Measurements from ENCODE around the gene EPHX1. TPM values are rescaled to one million over a fixed set of nuclear protein-coding genes. Genes with fewer than 3 reads are reported as not detected.

The EPHX1 gene
- total RNA-seq, 2 donors from 2014 or later = 151 to 232 TPM

- intact Hi-C loops (cut with DNase I) = no loop called here
- 93% methylated on average over 7 of the region's 7 CpGs for WGBS
- H3K9me3 ChIP-seq = no peaks in the 10 kb centered on the region
- no peak for DNase-seq (ENCODE audit: low spot score)
- H3K4me3 ChIP-seq = no peak overlapping the region
- no peak overlapping the region for H3K27ac ChIP-seq
- H3K4me1 ChIP-seq (replicated peaks) = no peaks in the 10 kb centered on the region
- no peaks in the 10 kb centered on the region for H3K27me3 ChIP-seq (replicated peaks; ENCODE audit: insufficient read depth)
- TF ChIP-seq POLR2A (IDR thresholded peaks at IDR 0.05) (no peak), CTCF (IDR thresholded peaks at IDR 0.05) (no peak), POLR2AphosphoS5 (IDR thresholded peaks at IDR 0.05) (no peak)
- peaks cover 6 to 7% of the 10 kb centered on the region in 2 donors for H3K36me3 ChIP-seq
Observed at GRCh38 chr1:225850370-225850769, 40.4 kb downstream of the EPHX1 start.

GRCh38 chr1:225851805-225852204, 41.9 kb downstream of the EPHX1 start:
- no peak for DNase-seq (ENCODE audit: low spot score)
- intact Hi-C loops (cut with DNase I) = no loop called here
- no peak overlapping the region for H3K4me3 ChIP-seq
- no peaks in the 10 kb centered on the region for H3K4me1 ChIP-seq (replicated peaks)
- TF ChIP-seq CTCF (IDR thresholded peaks at IDR 0.05) (no peak), POLR2A (IDR thresholded peaks at IDR 0.05) (no peak), POLR2AphosphoS5 (IDR thresholded peaks at IDR 0.05) (no peak)
- no peak overlapping the region for H3K27ac ChIP-seq
- H3K36me3 ChIP-seq = peaks cover 0 to 2% of the 10 kb centered on the region in 2 donors
- 46% methylated on average over 4 of the region's 4 CpGs for WGBS
- H3K9me3 ChIP-seq = no peaks in the 10 kb centered on the region
- H3K27me3 ChIP-seq (replicated peaks; ENCODE audit: insufficient read depth) = no peaks in the 10 kb centered on the region

- no peaks in the 10 kb centered on the region for H3K36me3 ChIP-seq
- DNase-seq (ENCODE audit: low spot score) = no peak
- TF ChIP-seq POLR2A (IDR thresholded peaks at IDR 0.05) (no peak), CTCF (IDR thresholded peaks at IDR 0.05) (no peak), POLR2AphosphoS5 (IDR thresholded peaks at IDR 0.05) (no peak)
- H3K4me1 ChIP-seq (replicated peaks) = no peaks in the 10 kb centered on the region
- intact Hi-C loops (cut with DNase I) = no loop called here
- H3K4me3 ChIP-seq = no peak overlapping the region
- no peak overlapping the region for H3K27ac ChIP-seq
- H3K9me3 ChIP-seq = no peaks in the 10 kb centered on the region
- H3K27me3 ChIP-seq (replicated peaks; ENCODE audit: insufficient read depth) = no peaks in the 10 kb centered on the region
- 90% methylated on average over 13 of the region's 13 CpGs for WGBS
Observed at GRCh38 chr1:225852413-225853124, 42.6 kb downstream of the EPHX1 start.

GRCh38 chr1:225853441-225853840, 43.5 kb downstream of the EPHX1 start:
- no peaks in the 10 kb centered on the region for H3K9me3 ChIP-seq
- no peaks in the 10 kb centered on the region for H3K27me3 ChIP-seq (replicated peaks; ENCODE audit: insufficient read depth)
- intact Hi-C loops (cut with DNase I) = no loop called here
- 90% methylated on average over 12 of the region's 12 CpGs for WGBS
- DNase-seq (ENCODE audit: low spot score) = no peak
- H3K27ac ChIP-seq = no peak overlapping the region
- TF ChIP-seq POLR2AphosphoS5 (IDR thresholded peaks at IDR 0.05) (no peak), POLR2A (IDR thresholded peaks at IDR 0.05) (no peak), CTCF (IDR thresholded peaks at IDR 0.05) (no peak)
- no peak overlapping the region for H3K4me3 ChIP-seq
- H3K4me1 ChIP-seq (replicated peaks) = no peaks in the 10 kb centered on the region
- H3K36me3 ChIP-seq = no peaks in the 10 kb centered on the region
